B cell (primary cell): Measurements from ENCODE around the gene TNFAIP8L3. TPM values are rescaled to one million over a fixed set of nuclear protein-coding genes. Genes with fewer than 3 reads are reported as not detected.

ENCODE experiments used
- ATAC-seq: fragments of 200-7000 bp; cut with Tn5 transposase; one replicate; pipeline ENCODE4 v1.10.0; 2021; ENCODE audit warnings: low read depth, mild to moderate bottlenecking, moderate number of reproducible peaks, moderate library complexity
- CTCF ChIA-PET: fragments of 350-600 bp; sonication (Branson Sonifier 250); formaldehyde crosslinking; loops from one replicate; lab custom pipeline; 2021; ENCODE audit warnings: antibody characterized with exemption, inconsistent platforms; lab: Charles Lee
- POLR2A ChIA-PET: fragments of 350-600 bp; sonication (Branson Sonifier 250); formaldehyde crosslinking; loops from one replicate; lab custom pipeline; 2021; ENCODE audit warnings: antibody characterized with exemption; lab: Charles Lee
- DNase-seq: peaks from one replicate; pipeline ENCODE4 v3.0.0; 2013
- H2AFZ ChIP-seq: 2 replicates; pipeline ENCODE4 v1.6.1; 2012; ENCODE audit warnings: mild to moderate bottlenecking, low read depth, low read length; ENCODE audit not compliant: insufficient read depth, poor library complexity, severe bottlenecking
- H3K27ac ChIP-seq, 2 donors: 1 replicate in 1 of 2; 2 replicates in 1 of 2; pipeline ENCODE4 v1.5.1; 2012 to 2013; ENCODE audit warnings: low read length in 2 of 2, mild to moderate bottlenecking in 2 of 2, moderate library complexity in 1 of 2
- H3K27me3 ChIP-seq, 4 experiments: fragments of 200-600 bp in 1 of 4; sonication (generic) in 1 of 4; replicated peaks in 1 of 4; 1 replicate in 2 of 4; 2 replicates in 2 of 4; pipeline versions ENCODE4 v1.6.1 to v1.7.0; 2013 to 2016; ENCODE audit warnings: low read length in 3 of 4, mild to moderate bottlenecking in 2 of 4, mixed read lengths in 1 of 4, moderate library complexity in 1 of 4; ENCODE audit not compliant: insufficient read depth in 4 of 4, control insufficient read depth in 3 of 4; ENCODE audit errors: control extremely low read depth in 1 of 4
- H3K36me3 ChIP-seq, 2 experiments: replicated peaks in 1 of 2; 1 replicate in 1 of 2; 2 replicates in 1 of 2; pipeline versions ENCODE4 v1.6.1 to v1.7.1; 2013; ENCODE audit warnings: low read length in 1 of 2; ENCODE audit not compliant: insufficient read depth in 2 of 2, control insufficient read depth in 1 of 2; ENCODE audit errors: control extremely low read depth in 1 of 2, extremely low read depth in 1 of 2
- H3K4me1 ChIP-seq, 2 donors: fragments of 200-600 bp in 1 of 2; sonication (generic) in 1 of 2; 1 replicate in 1 of 2; 2 replicates in 1 of 2; pipeline versions ENCODE4 v1.5.1 to v1.6.1; 2013 to 2017; ENCODE audit warnings: low read length in 2 of 2; ENCODE audit not compliant: control insufficient read depth in 2 of 2, insufficient read depth in 2 of 2
- H3K4me2 ChIP-seq: replicated peaks from 2 replicates; pipeline ENCODE3; 2012; ENCODE audit warnings: mild to moderate bottlenecking, low read depth, low read length; ENCODE audit not compliant: poor library complexity, severe bottlenecking
- H3K4me3 ChIP-seq, 5 experiments: fragments of 200-600 bp in 1 of 5; sonication (generic) in 1 of 5; 1 replicate in 3 of 5; 2 replicates in 2 of 5; pipeline versions ENCODE4 v1.5.1 to v1.7.0; 2011 to 2016; ENCODE audit warnings: low read length in 4 of 5, mild to moderate bottlenecking in 4 of 5, low read depth in 2 of 5, control low read depth in 1 of 5, moderate library complexity in 1 of 5; ENCODE audit not compliant: insufficient read depth in 1 of 5; ENCODE audit errors: control extremely low read depth in 1 of 5, extremely low read depth in 1 of 5
- H3K79me2 ChIP-seq: fragments of 200-600 bp; sonication (generic); one replicate; pipeline ENCODE4 v1.6.0; 2016; ENCODE audit warnings: low read length; ENCODE audit not compliant: control insufficient read depth, insufficient read depth
- H3K9ac ChIP-seq: fragments of 200-600 bp; sonication (generic); 2 replicates; pipeline ENCODE4 v1.6.1; 2017; ENCODE audit warnings: mild to moderate bottlenecking, low read length, moderate library complexity
- H3K9me3 ChIP-seq, 3 donors: one replicate each; pipeline versions ENCODE4 v1.6.1 to v1.7.1; 2013; ENCODE audit warnings: low read length in 2 of 3; ENCODE audit not compliant: control insufficient read depth in 2 of 3, insufficient read depth in 1 of 3; ENCODE audit errors: control extremely low read depth in 1 of 3
- H4K20me1 ChIP-seq: 2 replicates; pipeline ENCODE4 v1.6.0; 2012; ENCODE audit warnings: mild to moderate bottlenecking, low read length; ENCODE audit not compliant: insufficient read depth, control insufficient read depth, poor library complexity, severe bottlenecking
- H3K27ac Mint-ChIP-seq: one replicate; pipeline ENCODE4 v1.8.0; 2021; ENCODE audit warnings: mixed read lengths
- H3K27me3 Mint-ChIP-seq: one replicate; pipeline ENCODE4 v1.8.0; 2021; ENCODE audit warnings: mixed read lengths
- H3K4me1 Mint-ChIP-seq: one replicate; pipeline ENCODE4 v1.8.0; 2021; ENCODE audit warnings: mixed read lengths
- H3K4me3 Mint-ChIP-seq: one replicate; pipeline ENCODE4 v1.8.0; 2021; ENCODE audit warnings: mixed read lengths
- H3K9me3 Mint-ChIP-seq: one replicate; pipeline ENCODE4 v1.8.0; 2022; ENCODE audit warnings: mixed read lengths; ENCODE audit not compliant: insufficient read depth
- CTCF ChIP-seq: fragments of 200-600 bp; IDR thresholded peaks from one replicate; pipeline ENCODE4 v1.8.0; 2022; ENCODE audit warnings: antibody characterized with exemption, mild to moderate bottlenecking
- EZH2 ChIP-seq: IDR thresholded peaks from 2 replicates; pipeline ENCODE4 v1.6.1; 2012; ENCODE audit warnings: borderline replicate concordance, low read depth, mild to moderate bottlenecking, moderate library complexity, low read length; ENCODE audit not compliant: insufficient read depth, poor library complexity, severe bottlenecking
- WGBS: methylation state at CpG from one replicate; pipeline ENCODE4 v1.1.5; 2013; ENCODE audit warnings: missing lambda C conversion rate; ENCODE audit not compliant: insufficient coverage; 5-methylcytosine and 5-hydroxymethylcytosine counted together
- intact Hi-C: fragments of 100-400 bp; cut with micrococcal nuclease; formaldehyde crosslinking; loops from one replicate; pipeline ENCODE4 v1.10.0; 2022
- polyA plus RNA-seq: library from polyadenylated mRNA; depleted of rRNA; stranded (reverse); fragments of >200 nt; gene quantifications from 2 replicates; pipeline ENCODE4 v1.2.3, GENCODE V29; 2012
- total RNA-seq, 2 donors: library from RNA; stranded (reverse); fragments of 120-200 nt in 1 of 2; gene quantifications; 1 replicate in 1 of 2; 2 replicates in 1 of 2; pipeline versions ENCODE4 v1.2.3 to v1.2.4, GENCODE V29; 2013 to 2022

TNFAIP8L3 gene
- total and polyA plus RNA-seq, 2 donors (not counting 1 experiment from before 2014, with no cell fraction given): not detected

- Histone ChIP-seq H3K27me3 (peaks cover 0 to 5% (median 0%) of the 10 kb centered on the region in 4 experiments), H3K4me1 (peaks cover 3 to 7% of the 10 kb centered on the region in 2 donors), H2AFZ (no peak overlapping the region), H3K36me3 (no peaks in the 10 kb centered on the region), H3K79me2 (no peaks in the 10 kb centered on the region), H4K20me1 (no peaks in the 10 kb centered on the region), H3K9ac (no peak overlapping the region), H3K4me3 (no peak overlapping the region), H3K9me3 (peaks cover 0 to 3% (median 0%) of the 10 kb centered on the region in 3 donors), H3K27ac (no peak overlapping the region), H3K4me2 (no peak overlapping the region)
- H3K4me1 Mint-ChIP-seq: peaks cover 5% of the 10 kb centered on the region
- intact Hi-C loops: no loop called here
- WGBS: 60% methylated on average over 2 of the region's 2 CpGs
- ATAC-seq (no peak), DNase-seq (no peak)
- no peak overlapping the region for H3K27ac Mint-ChIP-seq
- H3K27me3 Mint-ChIP-seq: peaks cover 4% of the 10 kb centered on the region
- H3K9me3 Mint-ChIP-seq: no peaks in the 10 kb centered on the region
- POLR2A ChIA-PET: no interaction called here
- no peak overlapping the region for H3K4me3 Mint-ChIP-seq
- CTCF ChIA-PET: no interaction called here
- TF ChIP-seq EZH2 (no peak), CTCF (no peak)
These were observed 45.6 kb downstream of the TNFAIP8L3 start for GRCh38 chr15:51049081-51049480.

GRCh38 chr15:51048308-51048707 lies 46.4 kb downstream of the TNFAIP8L3 start:
- no peaks in the 10 kb centered on the region for H4K20me1 ChIP-seq
- peaks cover 0 to 5% (median 0%) of the 10 kb centered on the region in 4 experiments for H3K27me3 ChIP-seq
- H3K9ac ChIP-seq: no peak overlapping the region
- H3K27ac ChIP-seq: no peak overlapping the region
- Mint-ChIP-seq H3K27ac (no peak overlapping the region), H3K4me1 (peaks cover 5% of the 10 kb centered on the region), H3K4me3 (no peak overlapping the region), H3K27me3 (peaks cover 4% of the 10 kb centered on the region), H3K9me3 (peaks cover 2% of the 10 kb centered on the region)
- DNase-seq (no peak), ATAC-seq (no peak)
- no peak overlapping the region for H2AFZ ChIP-seq
- no peaks in the 10 kb centered on the region for H3K79me2 ChIP-seq
- no peak overlapping the region for H3K4me2 ChIP-seq
- intact Hi-C loops: no loop called here
- TF ChIP-seq EZH2: no peak
- no peak for TF ChIP-seq CTCF
- H3K36me3 ChIP-seq: no peaks in the 10 kb centered on the region
- H3K4me3 ChIP-seq: no peak overlapping the region
- H3K4me1 ChIP-seq: peaks cover 3 to 7% of the 10 kb centered on the region in 2 donors
- H3K9me3 ChIP-seq: peaks cover 0 to 3% (median 0%) of the 10 kb centered on the region in 3 donors
- CTCF ChIA-PET: no interaction called here
- POLR2A ChIA-PET: no interaction called here
